Dedifferentiated amniotic fluid mesenchymal stem cell (primary cell): ENCODE measurements around the gene TMEM238.

ENCODE experiments used
- DNase-seq: peaks from one replicate; pipeline ENCODE4 v3.0.0-alpha.2; 2016; ENCODE audit errors: extremely low spot score

TMEM238 gene

GRCh38 chr19:55377356-55378131, 6.5 kb downstream of the TMEM238 start:
- DNase-seq = no peak

GRCh38 chr19:55376241-55376933, 7.7 kb downstream of the TMEM238 start, which contains the start of gene TMEM190:
Gene TMEM190 (plus strand): TSS chr19:55376826. CDS start chr19:55376854, 28 bp downstream.
- no peak for DNase-seq

- no peak for DNase-seq
Observed at GRCh38 chr19:55373993-55374757, 9.9 kb downstream of the TMEM238 start.

GRCh38 chr19:55373306-55373992, 10.6 kb downstream of the TMEM238 start:
- no peak for DNase-seq

GRCh38 chr19:55372316-55373081, 11.6 kb downstream of the TMEM238 start:
- DNase-seq = no peak

GRCh38 chr19:55370305-55370988, 13.6 kb downstream of the TMEM238 start, which contains the start of gene IL11:
Gene IL11 (minus strand): TSS chr19:55370463. CDS start chr19:55370310, 153 bp downstream.
- DNase-seq = no peak

- DNase-seq = peak; percentile 54
Observed at GRCh38 chr19:55369653-55370304, 14.3 kb downstream of the TMEM238 start.

- peak; percentile 34 for DNase-seq
Observed at GRCh38 chr19:55368701-55369563, 15.2 kb downstream of the TMEM238 start.

- no peak for DNase-seq
Observed at GRCh38 chr19:55368106-55368505, 16.0 kb downstream of the TMEM238 start.

- no peak for DNase-seq
Observed at GRCh38 chr19:55366790-55367189, 17.3 kb downstream of the TMEM238 start.

GRCh38 chr19:55365964-55366363, 18.1 kb downstream of the TMEM238 start:
- no peak for DNase-seq

GRCh38 chr19:55365245-55365644, 18.8 kb downstream of the TMEM238 start:
- DNase-seq = no peak

GRCh38 chr19:55362990-55363716, 20.9 kb downstream of the TMEM238 start, which contains the start of gene GARIN5B:
Gene GARIN5B (minus strand): TSS chr19:55363260. CDS start chr19:55363066, 194 bp downstream.
- DNase-seq = no peak

GRCh38 chr19:55362174-55362989, 21.7 kb downstream of the TMEM238 start:
- DNase-seq = no peak

- no peak for DNase-seq
Observed at GRCh38 chr19:55360902-55361301, 23.2 kb downstream of the TMEM238 start.

- no peak for DNase-seq
Observed at GRCh38 chr19:55358943-55359908, 24.9 kb downstream of the TMEM238 start.
